Ishikawa (cell line): ENCODE data around the gene TMC3.

Source experiments
- CEBPB ChIP-seq: IDR thresholded peaks from 2 replicates; pipeline ENCODE4 v1.6.1; 2012
- CREB1 ChIP-seq: IDR thresholded peaks from 2 replicates; pipeline ENCODE4 v1.6.1; 2012; ENCODE audit warnings: low read depth
- EGR1 ChIP-seq: IDR thresholded peaks from 2 replicates; pipeline ENCODE4 v1.6.1; 2012
- EP300 ChIP-seq: IDR thresholded peaks from 2 replicates; pipeline ENCODE4 v1.6.1; 2012; ENCODE audit warnings: borderline replicate concordance
- FOXM1 ChIP-seq: IDR thresholded peaks from 2 replicates; pipeline ENCODE4 v1.6.1; 2012; ENCODE audit warnings: low read depth, borderline replicate concordance
- MAX ChIP-seq: IDR thresholded peaks from 2 replicates; pipeline ENCODE4 v1.6.1; 2012
- NFIC ChIP-seq: IDR thresholded peaks from 2 replicates; pipeline ENCODE4 v1.6.1; 2012
- RAD21 ChIP-seq: IDR thresholded peaks from 2 replicates; pipeline ENCODE4 v1.6.1; 2012; ENCODE audit warnings: low read depth
- REST ChIP-seq: IDR thresholded peaks from 2 replicates; pipeline ENCODE4 v1.6.1; 2012; ENCODE audit warnings: low read depth, mild to moderate bottlenecking
- TAF1 ChIP-seq: IDR thresholded peaks from 2 replicates; pipeline ENCODE4 v1.6.1; 2012; ENCODE audit warnings: low read depth, mild to moderate bottlenecking
- TCF12 ChIP-seq: IDR thresholded peaks from 2 replicates; pipeline ENCODE4 v1.6.1; 2012; ENCODE audit warnings: low read depth
- TEAD4 ChIP-seq: IDR thresholded peaks from 2 replicates; pipeline ENCODE4 v1.6.1; 2012
- USF1 ChIP-seq: IDR thresholded peaks from 2 replicates; pipeline ENCODE4 v1.6.1; 2012
- YY1 ChIP-seq: IDR thresholded peaks from 2 replicates; pipeline ENCODE4 v1.6.1; 2012; ENCODE audit warnings: low read depth
- ZBTB7A ChIP-seq: IDR thresholded peaks from 2 replicates; pipeline ENCODE4 v1.6.1; 2012; ENCODE audit warnings: low read depth

TMC3 gene

GRCh38 chr15:81308260-81308659 lies 65.8 kb downstream of the TMC3 start:
- TF ChIP-seq RAD21 (no peak), EGR1 (no peak), TEAD4 (no peak), REST (no peak), EP300 (no peak), TCF12 (no peak), MAX (no peak), YY1 (no peak), CEBPB (no peak), FOXM1 (no peak), NFIC (no peak), USF1 (no peak), TAF1 (no peak), ZBTB7A (no peak), CREB1 (no peak)

GRCh38 chr15:81304226-81304625 lies 69.8 kb downstream of the TMC3 start:
- no peak for TF ChIP-seq TAF1
- TF ChIP-seq CREB1 = no peak
- TF ChIP-seq EP300 = no peak
- no peak for TF ChIP-seq CEBPB
- TF ChIP-seq MAX = no peak
- TF ChIP-seq REST = no peak
- no peak for TF ChIP-seq USF1
- no peak for TF ChIP-seq TEAD4
- TF ChIP-seq ZBTB7A = no peak
- no peak for TF ChIP-seq RAD21
- no peak for TF ChIP-seq YY1
- TF ChIP-seq FOXM1 = no peak
- no peak for TF ChIP-seq EGR1
- TF ChIP-seq TCF12 = no peak
- no peak for TF ChIP-seq NFIC

- no peak for TF ChIP-seq RAD21
- TF ChIP-seq USF1 = no peak
- no peak for TF ChIP-seq EP300
- no peak for TF ChIP-seq NFIC
- no peak for TF ChIP-seq REST
- no peak for TF ChIP-seq FOXM1
- no peak for TF ChIP-seq CEBPB
- no peak for TF ChIP-seq YY1
- TF ChIP-seq TEAD4 = no peak
- no peak for TF ChIP-seq ZBTB7A
- no peak for TF ChIP-seq MAX
- TF ChIP-seq CREB1 = no peak
- TF ChIP-seq TAF1 = no peak
- TF ChIP-seq EGR1 = no peak
- TF ChIP-seq TCF12 = no peak
These were observed 70.5 kb downstream of the TMC3 start for GRCh38 chr15:81303244-81304225.
